GM12891 (cell line): ENCODE results near the gene RALGAPA2.

Experiments
- PAX5 ChIP-seq: IDR thresholded peaks from 2 replicates; pipeline ENCODE4 v1.6.1; 2011; ENCODE audit warnings: low read length, moderate library complexity, mild to moderate bottlenecking; ENCODE audit not compliant: insufficient read depth, severe bottlenecking
- POLR2A ChIP-seq: IDR thresholded peaks from 2 replicates; pipeline ENCODE4 v1.6.1; 2011; ENCODE audit warnings: low read depth, low read length, control low read depth
- SPI1 ChIP-seq: IDR thresholded peaks from 2 replicates; pipeline ENCODE4 v1.6.1; 2011; ENCODE audit warnings: low read depth, low read length, control low read depth

- TF ChIP-seq POLR2A (no peak), PAX5 (no peak), SPI1 (no peak)
Measured at GRCh38 chr20:20733943-20734342, 21.5 kb upstream of the RALGAPA2 start.
